Skeletal muscle satellite cell (primary cell): ENCODE results near the gene ADCY2.

Experiments
- H3K27me3 ChIP-seq: 2 replicates; pipeline ENCODE4 v1.7.0; 2013; ENCODE audit warnings: low read length; ENCODE audit not compliant: control insufficient read depth, insufficient read depth
- H3K36me3 ChIP-seq: 2 replicates; pipeline ENCODE4 v1.7.0; 2013; ENCODE audit warnings: mild to moderate bottlenecking, control low read depth, low read length; ENCODE audit not compliant: insufficient read depth
- H3K4me1 ChIP-seq: 2 replicates; pipeline ENCODE4 v1.7.0; 2013; ENCODE audit warnings: low read length; ENCODE audit not compliant: control insufficient read depth, insufficient read depth
- H3K4me2 ChIP-seq: 2 replicates; pipeline ENCODE4 v1.7.0; 2013; ENCODE audit warnings: mild to moderate bottlenecking, low read length
- H3K4me3 ChIP-seq: 2 replicates; pipeline ENCODE4 v1.7.0; 2013; ENCODE audit warnings: low read length
- H3K9ac ChIP-seq: 2 replicates; pipeline ENCODE4 v1.7.0; 2013; ENCODE audit warnings: mild to moderate bottlenecking, low read depth, low read length, moderate library complexity
- H3K9me3 ChIP-seq: replicated peaks from 2 replicates; pipeline ENCODE4 v1.7.0; 2013; ENCODE audit warnings: mild to moderate bottlenecking, control low read depth, low read length

Gene ADCY2

DNA sequence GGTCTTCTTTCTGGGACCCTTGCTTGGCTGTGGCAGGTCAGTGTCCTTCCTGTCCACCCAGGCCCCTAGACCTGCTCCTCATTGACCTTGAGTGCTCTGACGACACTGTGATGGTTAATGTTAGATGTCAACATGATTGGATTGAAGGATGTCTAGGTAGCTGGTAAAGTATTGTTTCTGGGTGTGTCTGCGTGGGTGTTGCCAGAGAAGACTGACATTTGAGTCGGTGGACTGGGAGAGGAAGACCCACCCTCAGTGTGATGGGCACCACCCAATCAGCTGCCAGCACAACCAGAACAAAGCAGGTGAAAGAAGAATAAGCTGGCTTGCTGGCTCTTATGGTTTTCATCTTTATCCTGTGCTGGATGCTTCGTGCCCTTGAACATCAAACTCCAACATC, 380.5 kb downstream of the ADCY2 start:
- no peaks in the 10 kb centered on the region for H3K36me3 ChIP-seq
- H3K4me2 ChIP-seq = no peak overlapping the region
- no peaks in the 10 kb centered on the region for H3K9me3 ChIP-seq
- H3K9ac ChIP-seq = no peak overlapping the region
- no peaks in the 10 kb centered on the region for H3K27me3 ChIP-seq
- H3K4me1 ChIP-seq = no peaks in the 10 kb centered on the region
- H3K4me3 ChIP-seq = no peak overlapping the region

DNA sequence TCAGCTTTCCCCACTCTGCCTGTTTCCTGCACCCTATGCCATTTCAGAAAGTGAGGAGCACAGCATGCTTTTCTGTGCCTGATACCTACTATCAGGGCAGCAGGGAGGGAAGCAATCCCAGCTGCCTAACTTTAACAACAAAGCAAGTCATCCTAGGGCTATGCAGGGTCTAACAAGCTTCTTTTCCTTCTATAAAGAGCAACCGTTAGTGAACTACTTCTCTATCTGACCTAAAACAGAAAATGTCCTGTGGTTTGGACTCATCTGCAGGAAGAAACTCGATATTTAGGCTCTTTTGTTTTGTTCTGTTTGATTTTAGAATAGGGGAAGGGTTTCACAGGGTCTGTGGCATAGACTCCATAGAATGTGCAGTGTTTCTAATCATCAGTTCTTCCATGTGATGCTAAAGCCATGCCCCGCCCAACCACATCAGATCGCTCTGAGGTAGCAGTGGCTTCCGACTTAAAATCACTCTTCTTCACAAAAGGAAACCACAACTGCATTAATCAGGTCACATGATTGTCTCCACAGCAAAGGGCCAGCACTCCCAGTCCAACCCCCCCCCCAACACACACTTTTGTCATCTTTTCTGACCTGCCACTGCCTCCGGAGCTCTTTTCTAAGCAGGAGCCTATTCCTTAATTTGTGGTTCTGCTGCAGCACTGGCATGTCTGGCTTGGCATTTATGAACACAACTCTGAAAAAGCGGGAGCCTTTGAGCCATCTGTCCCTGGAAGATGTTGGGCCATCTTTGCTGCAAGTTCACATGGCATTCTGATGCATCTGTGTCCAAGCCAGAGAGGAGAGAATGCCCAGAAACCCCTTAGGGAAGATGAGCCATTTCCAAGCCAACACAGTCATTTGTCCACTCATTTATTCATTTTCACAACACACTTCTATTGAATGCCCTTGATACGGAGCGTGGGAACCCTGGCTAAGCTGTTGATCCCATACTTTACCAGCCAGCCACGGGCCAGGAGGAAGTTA, 383.4 kb downstream of the ADCY2 start:
- H3K4me3 ChIP-seq = no peak overlapping the region
- no peaks in the 10 kb centered on the region for H3K9me3 ChIP-seq
- H3K9ac ChIP-seq = no peak overlapping the region
- no peaks in the 10 kb centered on the region for H3K36me3 ChIP-seq
- no peaks in the 10 kb centered on the region for H3K27me3 ChIP-seq
- H3K4me1 ChIP-seq = no peaks in the 10 kb centered on the region
- H3K4me2 ChIP-seq = no peak overlapping the region

GRCh38 chr5:7781899-7782298, 386.0 kb downstream of the ADCY2 start:
- Histone ChIP-seq H3K36me3 (no peaks in the 10 kb centered on the region), H3K4me1 (no peaks in the 10 kb centered on the region), H3K9ac (no peak overlapping the region), H3K4me3 (no peak overlapping the region), H3K4me2 (no peak overlapping the region), H3K27me3 (no peaks in the 10 kb centered on the region), H3K9me3 (no peaks in the 10 kb centered on the region)

- no peak overlapping the region for H3K4me2 ChIP-seq
- no peaks in the 10 kb centered on the region for H3K27me3 ChIP-seq
- H3K36me3 ChIP-seq = no peaks in the 10 kb centered on the region
- H3K4me3 ChIP-seq = no peak overlapping the region
- H3K9ac ChIP-seq = no peak overlapping the region
- H3K4me1 ChIP-seq = no peaks in the 10 kb centered on the region
- no peaks in the 10 kb centered on the region for H3K9me3 ChIP-seq
Measured at GRCh38 chr5:7784683-7785380, 388.9 kb downstream of the ADCY2 start.

GRCh38 chr5:7787770-7788169, 391.8 kb downstream of the ADCY2 start:
- Histone ChIP-seq H3K9ac (no peak overlapping the region), H3K4me1 (no peaks in the 10 kb centered on the region), H3K27me3 (no peaks in the 10 kb centered on the region), H3K4me2 (no peak overlapping the region), H3K4me3 (no peak overlapping the region), H3K36me3 (no peaks in the 10 kb centered on the region), H3K9me3 (no peaks in the 10 kb centered on the region)

DNA sequence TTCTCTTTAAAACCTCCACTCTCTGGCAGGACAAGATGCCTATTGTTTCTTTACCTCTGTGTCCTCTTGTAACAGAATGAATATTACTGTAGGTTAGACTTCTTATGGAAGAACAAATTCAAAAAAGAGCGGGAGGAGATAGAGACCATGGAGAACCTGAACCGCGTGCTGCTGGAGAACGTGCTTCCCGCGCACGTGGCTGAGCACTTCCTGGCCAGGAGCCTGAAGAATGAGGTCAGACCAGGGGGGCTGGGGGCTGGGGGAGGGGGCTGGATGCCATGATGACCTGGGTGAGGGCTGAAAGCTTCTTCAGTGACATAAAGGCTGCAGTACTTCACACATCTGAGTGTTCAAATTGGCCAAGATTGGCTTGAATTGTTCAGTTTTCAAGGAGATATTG, 393.6 kb downstream of the ADCY2 start:
- Histone ChIP-seq H3K4me1 (no peaks in the 10 kb centered on the region), H3K27me3 (no peaks in the 10 kb centered on the region), H3K9ac (no peak overlapping the region), H3K36me3 (no peaks in the 10 kb centered on the region), H3K4me2 (no peak overlapping the region), H3K9me3 (no peaks in the 10 kb centered on the region), H3K4me3 (no peak overlapping the region)

GRCh38 chr5:7793895-7794294, 398.0 kb downstream of the ADCY2 start:
- Histone ChIP-seq H3K36me3 (no peaks in the 10 kb centered on the region), H3K4me2 (no peak overlapping the region), H3K9me3 (no peaks in the 10 kb centered on the region), H3K4me3 (no peak overlapping the region), H3K27me3 (no peaks in the 10 kb centered on the region), H3K4me1 (no peaks in the 10 kb centered on the region), H3K9ac (no peak overlapping the region)

DNA sequence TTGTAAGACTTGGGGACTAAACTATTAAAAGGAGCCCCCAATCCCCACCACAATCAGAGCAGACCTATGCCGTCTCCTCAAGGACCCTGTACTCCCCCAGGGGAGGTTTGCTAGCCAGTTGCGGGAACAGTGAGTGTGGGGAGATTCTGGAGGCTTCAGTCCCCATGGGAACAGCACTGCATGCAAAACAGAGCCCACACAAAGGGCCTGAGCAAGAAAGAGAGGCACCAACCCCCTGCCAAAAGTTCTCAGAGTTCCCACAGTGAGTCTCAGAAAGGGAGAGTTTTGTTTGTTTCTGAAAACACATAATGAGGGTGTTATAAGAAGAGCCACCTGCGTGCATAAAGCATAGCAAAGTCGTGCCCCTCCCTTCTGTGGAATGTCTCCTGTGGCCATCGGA, 398.4 kb downstream of the ADCY2 start:
- Histone ChIP-seq H3K36me3 (no peaks in the 10 kb centered on the region), H3K4me1 (no peaks in the 10 kb centered on the region), H3K4me2 (no peak overlapping the region), H3K9ac (no peak overlapping the region), H3K9me3 (no peaks in the 10 kb centered on the region), H3K27me3 (no peaks in the 10 kb centered on the region), H3K4me3 (no peak overlapping the region)

DNA sequence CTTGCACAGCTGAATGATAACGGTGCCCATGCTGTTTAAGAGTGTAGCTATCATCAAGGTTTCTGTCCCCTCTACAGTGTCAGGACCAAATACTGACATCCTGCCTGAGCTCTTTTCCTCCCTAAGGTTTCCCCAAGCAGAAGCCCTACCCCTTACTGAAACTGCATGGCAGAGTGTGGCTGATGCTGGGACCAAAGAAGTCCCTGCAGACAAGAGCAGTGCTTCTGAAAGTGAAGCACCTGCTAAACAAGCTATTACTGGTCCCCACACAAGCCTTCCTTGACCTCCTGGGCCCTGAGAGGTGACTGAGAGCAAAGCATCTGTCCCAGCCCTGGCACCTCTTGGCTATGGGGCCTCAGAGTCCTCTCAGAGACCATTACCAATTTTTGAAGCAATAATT, 398.9 kb downstream of the ADCY2 start:
- Histone ChIP-seq H3K9me3 (no peaks in the 10 kb centered on the region), H3K4me3 (no peak overlapping the region), H3K36me3 (no peaks in the 10 kb centered on the region), H3K9ac (no peak overlapping the region), H3K4me1 (no peaks in the 10 kb centered on the region), H3K27me3 (no peaks in the 10 kb centered on the region), H3K4me2 (no peak overlapping the region)

DNA sequence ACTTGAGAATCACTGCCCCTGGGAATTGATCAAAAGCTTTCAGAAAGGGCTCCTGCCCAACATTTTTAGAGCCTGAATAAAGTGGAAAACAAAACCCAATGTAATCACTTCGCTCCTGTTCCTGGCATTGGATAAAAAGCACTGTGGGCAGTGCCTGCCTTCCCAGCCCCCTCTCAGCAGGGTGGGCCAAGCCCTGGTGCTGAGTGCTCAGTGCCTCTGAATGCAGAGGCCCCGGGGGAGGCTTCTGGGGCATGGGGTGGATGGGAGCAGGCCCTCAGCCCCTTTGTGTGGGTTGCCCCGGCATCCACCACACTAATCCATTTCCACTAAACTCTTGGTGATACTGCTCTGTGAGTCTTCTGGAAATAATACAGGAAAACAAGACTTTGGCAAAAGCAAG, 399.4 kb downstream of the ADCY2 start:
- no peak overlapping the region for H3K9ac ChIP-seq
- no peak overlapping the region for H3K4me2 ChIP-seq
- H3K4me1 ChIP-seq = no peaks in the 10 kb centered on the region
- H3K27me3 ChIP-seq = no peaks in the 10 kb centered on the region
- H3K36me3 ChIP-seq = no peaks in the 10 kb centered on the region
- no peak overlapping the region for H3K4me3 ChIP-seq
- no peaks in the 10 kb centered on the region for H3K9me3 ChIP-seq

DNA sequence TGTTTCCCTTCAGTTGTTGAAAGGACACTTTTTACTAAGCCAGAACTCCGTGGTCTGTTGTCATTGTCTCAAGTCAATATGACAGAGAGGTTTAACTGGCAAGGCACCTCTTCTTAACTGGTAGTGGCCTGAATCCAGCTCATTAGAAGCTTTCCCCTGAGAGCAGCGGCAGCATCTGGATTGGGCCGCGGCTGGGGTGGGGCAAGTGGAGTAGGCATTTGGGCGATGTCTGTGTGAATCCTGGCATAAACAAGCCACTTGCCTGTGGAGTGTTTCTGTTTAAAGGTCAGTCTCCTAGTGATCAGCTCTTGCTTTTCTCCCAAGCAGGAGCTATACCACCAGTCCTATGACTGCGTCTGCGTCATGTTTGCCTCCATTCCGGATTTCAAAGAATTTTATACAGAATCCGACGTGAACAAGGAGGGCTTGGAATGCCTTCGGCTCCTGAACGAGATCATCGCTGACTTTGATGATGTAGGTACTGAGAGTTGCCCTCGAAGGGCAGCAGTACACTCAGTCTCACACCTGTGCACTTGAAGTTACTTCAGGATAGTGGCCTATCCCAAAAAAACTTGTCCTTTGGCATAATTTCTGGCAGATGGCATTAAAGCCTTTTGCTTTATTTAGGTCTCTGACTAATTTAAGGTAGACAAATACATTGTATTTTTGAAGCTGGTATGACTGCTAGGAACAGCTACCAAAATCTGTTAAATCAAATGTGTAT, 406.1 kb downstream of the ADCY2 start:
- Histone ChIP-seq H3K9me3 (no peaks in the 10 kb centered on the region), H3K9ac (no peak overlapping the region), H3K4me2 (no peak overlapping the region), H3K4me1 (no peaks in the 10 kb centered on the region), H3K27me3 (no peaks in the 10 kb centered on the region), H3K4me3 (no peak overlapping the region), H3K36me3 (no peaks in the 10 kb centered on the region)
